HG03575 (cell line): Measurements from ENCODE around the gene STXBP6.

Experiments used
- ATAC-seq: cut with Tn5 transposase; IDR thresholded peaks from one replicate; pipeline ENCODE4 v1.9.1; 2021; ENCODE audit not compliant: unreplicated experiment, insufficient number of reproducible peaks, low FRiP score; ENCODE audit errors: extremely low read depth

STXBP6 gene

GRCh38 chr14:25049568-25050268, at the start of gene STXBP6:
Gene STXBP6, minus strand, starts transcription at chr14:25050147. Its CDS starts 75,329 bp downstream, at chr14:24974818.
- ATAC-seq: no peak

- ATAC-seq: no peak
These were observed 47.2 kb upstream of the STXBP6 start for GRCh38 chr14:25097120-25097519.

GRCh38 chr14:25095736-25096437, 45.9 kb upstream of the STXBP6 start:
- ATAC-seq: no peak

- no peak for ATAC-seq
These were observed 44.4 kb upstream of the STXBP6 start for GRCh38 chr14:25094171-25094907.

GRCh38 chr14:25092258-25092740, 42.4 kb upstream of the STXBP6 start:
- no peak for ATAC-seq

GRCh38 chr14:25090716-25091454, 40.9 kb upstream of the STXBP6 start:
- no peak for ATAC-seq

- no peak for ATAC-seq
These were observed 40.3 kb upstream of the STXBP6 start for GRCh38 chr14:25090256-25090655.

GRCh38 chr14:25089496-25089895, 39.5 kb upstream of the STXBP6 start:
- ATAC-seq: no peak

GRCh38 chr14:25086821-25087396, 37.0 kb upstream of the STXBP6 start:
- ATAC-seq: no peak

- ATAC-seq: no peak
These were observed 36.1 kb upstream of the STXBP6 start for GRCh38 chr14:25086081-25086480.

GRCh38 chr14:25080682-25081081, 30.7 kb upstream of the STXBP6 start:
- ATAC-seq: no peak

GRCh38 chr14:25079311-25079710, 29.4 kb upstream of the STXBP6 start:
- no peak for ATAC-seq

- no peak for ATAC-seq
These were observed 24.2 kb upstream of the STXBP6 start for GRCh38 chr14:25074099-25074685.

GRCh38 chr14:25069879-25070278, 19.9 kb upstream of the STXBP6 start:
- no peak for ATAC-seq

GRCh38 chr14:25067600-25067999, 17.7 kb upstream of the STXBP6 start:
- no peak for ATAC-seq

GRCh38 chr14:25062022-25062321, 12.0 kb upstream of the STXBP6 start:
- ATAC-seq: no peak

- ATAC-seq: no peak
These were observed 6.7 kb upstream of the STXBP6 start for GRCh38 chr14:25056688-25057078.

GRCh38 chr14:25055992-25056687, 6.2 kb upstream of the STXBP6 start:
- ATAC-seq: no peak
